ENCODE results near the gene UQCR11.

UQCR11 gene

DNA sequence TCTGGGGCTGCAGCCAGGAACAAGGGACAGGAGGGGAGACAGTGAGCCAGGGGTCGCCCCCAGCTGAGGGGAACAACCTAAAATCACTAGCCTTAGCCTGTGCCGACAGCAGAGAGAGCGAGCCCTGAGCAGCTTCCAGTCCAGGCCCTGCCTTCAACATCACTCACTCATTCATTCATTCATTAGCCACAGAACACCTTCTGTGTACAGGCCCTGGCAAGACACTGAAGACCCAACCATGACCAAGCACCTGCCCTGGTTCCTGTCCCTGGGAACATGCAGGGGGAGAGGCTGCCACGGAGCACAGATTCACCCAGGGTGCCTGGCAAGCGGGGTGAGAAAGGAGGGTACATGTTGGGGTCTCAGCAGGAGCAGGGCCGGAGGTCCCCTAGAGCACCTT is 42.0 kb downstream of the UQCR11 start:
- no peak for DNase-seq

DNA sequence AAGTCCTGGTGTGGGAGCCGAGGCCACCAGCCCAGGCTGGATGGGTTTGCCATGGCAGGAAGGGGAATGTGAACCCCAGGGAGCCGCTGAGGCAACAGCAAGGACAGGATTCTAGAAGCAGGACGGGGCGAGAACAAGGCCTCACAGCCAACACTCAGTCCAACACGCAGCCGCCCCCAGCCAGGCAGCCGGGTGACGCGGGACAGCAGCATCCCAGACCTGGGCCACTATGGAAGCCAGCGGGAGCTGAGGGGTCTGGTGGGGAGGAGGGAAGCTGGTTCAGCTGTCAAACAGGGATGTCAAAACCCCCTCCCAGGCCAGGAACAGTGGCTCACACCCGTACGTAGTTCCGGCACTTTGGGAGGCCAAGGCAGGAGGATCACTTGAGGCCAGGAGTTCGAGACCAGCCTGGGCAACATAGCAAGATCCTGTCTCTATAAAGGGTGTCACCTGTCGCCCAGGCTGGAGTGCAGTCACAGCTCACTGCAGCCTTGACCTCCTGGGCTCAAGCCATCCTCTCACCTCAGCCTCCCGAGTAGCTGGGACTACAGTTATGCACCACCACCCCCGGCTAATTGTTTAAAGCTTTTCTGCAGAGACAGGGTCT is 43.9 kb downstream of the UQCR11 start:
- no peak for DNase-seq

GRCh38 chr19:1560286-1560882 is 44.9 kb downstream of the UQCR11 start:
- no peak for DNase-seq

- DNase-seq = no peak
Observed at GRCh38 chr19:1558552-1558951, 46.7 kb downstream of the UQCR11 start.

DNA sequence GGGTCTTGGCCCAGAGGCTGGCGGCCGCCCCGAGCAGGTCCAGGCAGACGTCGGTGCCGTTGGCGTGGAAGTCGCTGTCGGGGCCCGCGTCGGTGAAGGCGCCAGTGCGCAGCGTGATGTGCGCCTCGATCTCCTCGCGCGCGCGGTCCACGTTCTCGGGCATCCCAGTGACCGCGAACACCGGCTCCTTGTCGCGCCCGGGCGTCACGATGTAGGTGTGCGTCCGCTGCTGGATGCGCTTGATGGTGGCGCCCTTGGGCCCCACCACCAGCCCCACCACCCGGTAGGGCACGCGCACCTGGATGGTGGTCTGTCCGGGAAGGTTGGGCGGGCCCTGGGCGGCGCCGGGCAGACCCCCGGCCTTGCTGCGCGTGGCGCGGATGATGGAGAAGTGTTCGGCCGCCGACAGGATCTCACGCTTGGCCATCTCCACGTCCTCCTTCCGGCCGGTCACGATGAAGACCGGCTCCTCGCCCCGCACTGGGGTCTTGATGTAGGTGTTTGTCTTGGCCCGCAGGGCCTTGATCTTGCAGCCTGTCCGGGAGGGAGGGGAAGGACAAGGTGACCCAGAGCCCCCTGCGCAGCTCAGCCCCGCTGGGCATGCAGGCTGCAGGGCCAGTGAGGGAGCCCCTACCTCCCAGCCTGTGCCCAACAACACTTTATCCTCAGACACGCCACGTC is 48.7 kb downstream of the UQCR11 start:
- DNase-seq = no peak

GRCh38 chr19:1555487-1556389 is 49.5 kb downstream of the UQCR11 start:
- DNase-seq = no peak

GRCh38 chr19:1554968-1555367 is 50.3 kb downstream of the UQCR11 start:
- DNase-seq = no peak

GRCh38 chr19:1553415-1553814 is 51.8 kb downstream of the UQCR11 start:
- no peak for DNase-seq

DNA sequence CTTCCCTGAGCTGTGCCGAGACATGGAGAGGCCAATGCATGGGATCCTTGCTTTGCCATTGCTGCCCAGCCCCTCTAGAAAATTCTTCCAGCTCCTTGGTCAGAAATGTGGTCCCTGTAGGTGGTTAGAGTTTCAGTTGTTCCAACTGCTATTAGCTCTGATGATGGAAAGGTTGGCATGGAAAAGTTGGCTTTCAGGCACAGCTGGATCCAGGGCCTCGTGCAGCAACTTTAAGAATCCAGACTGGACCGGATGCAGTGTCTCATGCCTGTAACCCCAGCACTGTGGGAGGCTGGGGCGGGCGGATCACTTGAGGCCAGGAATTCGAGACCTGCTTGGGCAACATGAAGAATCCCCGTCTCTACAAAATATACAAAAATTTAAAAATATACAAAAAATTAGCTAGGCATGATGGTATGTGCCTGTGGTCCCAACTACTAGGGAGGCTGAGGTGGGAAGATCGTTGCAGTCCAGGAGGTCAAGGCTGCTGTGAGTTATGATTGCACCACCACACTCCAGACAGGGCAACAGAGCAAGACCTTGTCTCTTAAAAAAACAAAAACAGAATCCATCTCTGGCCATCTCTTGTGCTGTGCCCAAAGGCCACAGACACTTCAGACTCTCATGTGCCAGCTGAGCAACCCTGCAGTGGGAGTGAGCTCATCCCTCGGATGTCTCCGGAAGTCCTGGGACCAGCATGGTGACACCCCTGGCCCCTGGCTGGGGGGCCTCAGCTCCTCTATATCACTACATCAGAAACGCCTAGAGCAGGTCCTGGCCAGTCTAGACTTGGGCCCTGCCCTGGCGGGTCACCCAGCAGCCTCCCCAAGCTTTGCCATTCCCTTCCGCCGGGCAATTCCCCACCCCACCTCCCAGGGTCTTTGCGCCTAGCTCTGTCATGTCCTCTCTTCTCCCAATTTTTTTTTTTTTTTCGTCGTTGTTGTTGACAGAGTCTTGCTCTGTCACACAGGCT is 53.9 kb downstream of the UQCR11 start:
- no peak for DNase-seq

DNA sequence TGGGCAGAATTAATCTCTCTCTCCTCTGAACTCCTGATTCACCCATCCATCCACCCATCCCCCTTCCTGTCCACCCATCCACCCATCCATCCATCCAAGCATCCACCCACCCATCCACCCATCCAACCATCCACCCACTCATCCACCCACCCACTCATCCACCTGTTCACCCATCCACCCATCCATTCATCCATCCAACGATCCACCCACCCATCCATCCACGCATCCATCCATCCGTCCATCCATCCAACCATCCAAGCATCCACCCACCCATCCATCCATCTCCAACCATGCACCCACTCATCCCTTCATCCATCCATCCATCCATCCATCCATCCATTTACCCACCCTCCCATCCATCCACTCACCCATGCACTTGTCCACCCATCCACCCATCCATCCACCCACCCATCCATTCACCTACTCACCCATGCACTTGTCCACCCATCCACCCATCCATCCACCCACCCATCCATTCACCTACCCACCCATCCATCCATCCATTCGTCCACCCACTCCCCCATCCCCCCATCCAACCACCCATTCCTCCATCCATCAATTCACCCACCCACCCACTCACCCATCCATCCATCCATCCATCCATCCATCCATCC is 55.8 kb downstream of the UQCR11 start:
- DNase-seq = no peak

Measured in activated CD8-positive, alpha-beta memory T cell treated with anti-CD3 and anti-CD28 coated beads, Interleukin-2, amount 50 U/mL, for 4 hours (primary cell).